ENCODE data around the gene ELF5.

ELF5 gene

GRCh38 chr11:34549271-34549670, 35.7 kb upstream of the ELF5 start:
- H3F3A ChIP-seq (ENCODE audit: insufficient read depth) = no peaks in the 10 kb centered on the region
- no peak overlapping the region for H3K27ac ChIP-seq (ENCODE audit: low read depth, low read length)
- no peaks in the 10 kb centered on the region for H3K36me3 ChIP-seq (ENCODE audit: low read length)
- H4K20me1 ChIP-seq (ENCODE audit: low read depth, low read length) = no peaks in the 10 kb centered on the region
- H3K4me2 ChIP-seq (ENCODE audit: low read depth, low read length, poor library complexity, severe bottlenecking) = no peak overlapping the region
- no peak overlapping the region for H2AFZ ChIP-seq (ENCODE audit: low read depth, low read length, severe bottlenecking)
- H3K4me3 ChIP-seq (ENCODE audit: insufficient read depth, low read length, poor library complexity, severe bottlenecking) = no peak overlapping the region
- no peak overlapping the region for H3K9ac ChIP-seq (ENCODE audit: low read length)
- H3K79me2 ChIP-seq (ENCODE audit: insufficient read depth, low read length) = no peaks in the 10 kb centered on the region
- H3K9me3 ChIP-seq (ENCODE audit: insufficient read depth, low read length) = no peaks in the 10 kb centered on the region
- no peaks in the 10 kb centered on the region; the same call in 1 of the 2 replicates for H3K27me3 ChIP-seq (ENCODE audit: low read length)
- TF ChIP-seq CTCF (IDR thresholded peaks at IDR 0.05; ENCODE audit: insufficient read depth, low read length, poor library complexity, severe bottlenecking) (no peak), EZH2phosphoT487 (conservative IDR thresholded peaks at IDR 0.05; ENCODE audit: low read length) (no peak)
- no peaks in the 10 kb centered on the region for H3K9me2 ChIP-seq (replicated peaks; ENCODE audit: insufficient read depth, low read length)

GRCh38 chr11:34548278-34548677, 34.7 kb upstream of the ELF5 start:
- TF ChIP-seq CTCF (IDR thresholded peaks at IDR 0.05; ENCODE audit: insufficient read depth, low read length, poor library complexity, severe bottlenecking) = no peak
- TF ChIP-seq EZH2phosphoT487 (conservative IDR thresholded peaks at IDR 0.05; ENCODE audit: low read length) = no peak
- H3F3A ChIP-seq (ENCODE audit: insufficient read depth) = no peaks in the 10 kb centered on the region
- no peak overlapping the region for H3K4me3 ChIP-seq (ENCODE audit: insufficient read depth, low read length, poor library complexity, severe bottlenecking)
- H3K4me2 ChIP-seq (ENCODE audit: low read depth, low read length, poor library complexity, severe bottlenecking) = no peak overlapping the region
- no peaks in the 10 kb centered on the region for H3K36me3 ChIP-seq (ENCODE audit: low read length)
- H4K20me1 ChIP-seq (ENCODE audit: low read depth, low read length) = no peaks in the 10 kb centered on the region
- no peak overlapping the region for H2AFZ ChIP-seq (ENCODE audit: low read depth, low read length, severe bottlenecking)
- H3K9me2 ChIP-seq (replicated peaks; ENCODE audit: insufficient read depth, low read length) = no peaks in the 10 kb centered on the region
- no peak overlapping the region for H3K9ac ChIP-seq (ENCODE audit: low read length)
- no peaks in the 10 kb centered on the region; the same call in 1 of the 2 replicates for H3K27me3 ChIP-seq (ENCODE audit: low read length)
- H3K27ac ChIP-seq (ENCODE audit: low read depth, low read length) = no peak overlapping the region
- no peaks in the 10 kb centered on the region for H3K79me2 ChIP-seq (ENCODE audit: insufficient read depth, low read length)
- no peaks in the 10 kb centered on the region for H3K9me3 ChIP-seq (ENCODE audit: insufficient read depth, low read length)

- Histone ChIP-seq H3K9ac (ENCODE audit: low read length) (no peak overlapping the region), H3K79me2 (ENCODE audit: insufficient read depth, low read length) (no peaks in the 10 kb centered on the region), H2AFZ (ENCODE audit: low read depth, low read length, severe bottlenecking) (no peak overlapping the region), H3K27ac (ENCODE audit: low read depth, low read length) (no peak overlapping the region), H3K27me3 (ENCODE audit: low read length) (no peaks in the 10 kb centered on the region; the same call in 1 of the 2 replicates), H4K20me1 (ENCODE audit: low read depth, low read length) (no peaks in the 10 kb centered on the region), H3K4me2 (ENCODE audit: low read depth, low read length, poor library complexity, severe bottlenecking) (no peak overlapping the region), H3K9me3 (ENCODE audit: insufficient read depth, low read length) (no peaks in the 10 kb centered on the region), H3K36me3 (ENCODE audit: low read length) (no peaks in the 10 kb centered on the region), H3K4me3 (ENCODE audit: insufficient read depth, low read length, poor library complexity, severe bottlenecking) (no peak overlapping the region), H3K9me2 (replicated peaks; ENCODE audit: insufficient read depth, low read length) (no peaks in the 10 kb centered on the region), H3F3A (ENCODE audit: insufficient read depth) (no peaks in the 10 kb centered on the region)
- TF ChIP-seq CTCF (IDR thresholded peaks at IDR 0.05; ENCODE audit: insufficient read depth, low read length, poor library complexity, severe bottlenecking) (no peak), EZH2phosphoT487 (conservative IDR thresholded peaks at IDR 0.05; ENCODE audit: low read length) (no peak)
Measured at GRCh38 chr11:34546511-34547209, 33.1 kb upstream of the ELF5 start.
